ENCODE data around the gene CBX5. TPM values are rescaled to one million over a fixed set of nuclear protein-coding genes. Genes with fewer than 3 reads are reported as not detected.
A peak's percentile ranks its signal among the peaks of the same experiment; 100 is the strongest.
"Not testable (repeated sequence)": the region's sequence is repeated elsewhere in the genome, so short reads cannot be mapped to it uniquely, and the experiment has no call there.

Gene CBX5
- total RNA-seq, 4 donors from 2014 or later, result 23.7 to 45.7 (median 33.6) TPM

DNA sequence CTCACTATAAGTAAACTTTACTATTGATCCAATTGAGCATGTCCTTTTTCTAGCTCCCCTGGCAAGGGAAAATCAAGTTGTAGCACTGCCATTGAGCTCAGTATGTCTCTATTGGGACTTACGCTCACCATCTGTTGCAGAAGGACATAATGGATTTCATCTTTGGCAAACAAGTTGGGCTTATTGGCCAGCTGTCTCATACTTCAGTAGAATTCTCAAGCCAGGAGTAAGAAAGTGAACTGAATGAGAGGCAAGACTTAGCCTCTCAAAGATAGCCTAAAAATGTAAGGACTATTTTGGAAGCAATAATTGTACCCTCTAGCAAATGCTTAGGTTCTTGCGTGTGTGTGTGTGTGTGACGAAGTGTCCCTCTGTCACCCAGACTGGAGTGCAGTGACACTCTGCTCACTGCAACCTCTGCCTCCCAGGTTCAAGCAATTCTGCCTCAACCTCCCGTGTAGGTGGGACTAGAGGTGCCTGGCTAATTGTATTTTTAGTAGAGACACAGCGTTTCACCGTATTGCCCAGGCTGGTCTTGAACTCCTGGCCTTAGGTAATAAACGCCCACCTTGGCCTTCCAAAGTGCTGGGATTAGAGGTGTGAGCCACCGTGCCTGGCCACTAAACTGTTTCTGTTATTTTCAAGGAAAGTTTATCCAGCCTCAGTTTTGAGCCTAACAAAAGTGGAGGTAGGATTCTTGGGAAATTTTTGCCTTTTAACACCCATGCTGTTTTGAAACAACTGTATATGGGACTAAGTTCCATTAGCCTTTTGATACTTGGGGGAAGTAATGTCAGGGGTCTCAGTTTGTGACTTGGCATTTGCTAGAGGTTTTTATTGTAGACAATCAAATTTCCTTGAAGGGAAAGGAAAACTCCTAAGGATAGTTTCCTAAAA, 7.6 kb upstream of the CBX5 start:
- H3K36me3 ChIP-seq, result peaks cover 53% of the 10 kb centered on the region
- DNase-seq (ENCODE audit: low spot score in 2 of 2), result no peak
- no peak overlapping the region for H3K27ac ChIP-seq
- TF ChIP-seq, protein P1, sequence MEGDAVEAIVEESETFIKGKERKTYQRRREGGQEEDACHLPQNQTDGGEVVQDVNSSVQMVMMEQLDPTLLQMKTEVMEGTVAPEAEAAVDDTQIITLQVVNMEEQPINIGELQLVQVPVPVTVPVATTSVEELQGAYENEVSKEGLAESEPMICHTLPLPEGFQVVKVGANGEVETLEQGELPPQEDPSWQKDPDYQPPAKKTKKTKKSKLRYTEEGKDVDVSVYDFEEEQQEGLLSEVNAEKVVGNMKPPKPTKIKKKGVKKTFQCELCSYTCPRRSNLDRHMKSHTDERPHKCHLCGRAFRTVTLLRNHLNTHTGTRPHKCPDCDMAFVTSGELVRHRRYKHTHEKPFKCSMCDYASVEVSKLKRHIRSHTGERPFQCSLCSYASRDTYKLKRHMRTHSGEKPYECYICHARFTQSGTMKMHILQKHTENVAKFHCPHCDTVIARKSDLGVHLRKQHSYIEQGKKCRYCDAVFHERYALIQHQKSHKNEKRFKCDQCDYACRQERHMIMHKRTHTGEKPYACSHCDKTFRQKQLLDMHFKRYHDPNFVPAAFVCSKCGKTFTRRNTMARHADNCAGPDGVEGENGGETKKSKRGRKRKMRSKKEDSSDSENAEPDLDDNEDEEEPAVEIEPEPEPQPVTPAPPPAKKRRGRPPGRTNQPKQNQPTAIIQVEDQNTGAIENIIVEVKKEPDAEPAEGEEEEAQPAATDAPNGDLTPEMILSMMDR (IDR thresholded peaks at IDR 0.05), result no peak
- TF ChIP-seq POLR2A (IDR thresholded peaks at IDR 0.05) (no peak), POLR2AphosphoS5 (IDR thresholded peaks at IDR 0.05) (no peak), EP300 (IDR thresholded peaks at IDR 0.05) (no peak)
- H3K27me3 ChIP-seq, result no peaks in the 10 kb centered on the region
- WGBS, result 79% methylated on average over 8 of the region's 8 CpGs
- peaks cover 50% of the 10 kb centered on the region for H3K4me1 ChIP-seq
- H3K4me3 ChIP-seq, result no peak overlapping the region
- no peaks in the 10 kb centered on the region for H3K9me3 ChIP-seq

DNA sequence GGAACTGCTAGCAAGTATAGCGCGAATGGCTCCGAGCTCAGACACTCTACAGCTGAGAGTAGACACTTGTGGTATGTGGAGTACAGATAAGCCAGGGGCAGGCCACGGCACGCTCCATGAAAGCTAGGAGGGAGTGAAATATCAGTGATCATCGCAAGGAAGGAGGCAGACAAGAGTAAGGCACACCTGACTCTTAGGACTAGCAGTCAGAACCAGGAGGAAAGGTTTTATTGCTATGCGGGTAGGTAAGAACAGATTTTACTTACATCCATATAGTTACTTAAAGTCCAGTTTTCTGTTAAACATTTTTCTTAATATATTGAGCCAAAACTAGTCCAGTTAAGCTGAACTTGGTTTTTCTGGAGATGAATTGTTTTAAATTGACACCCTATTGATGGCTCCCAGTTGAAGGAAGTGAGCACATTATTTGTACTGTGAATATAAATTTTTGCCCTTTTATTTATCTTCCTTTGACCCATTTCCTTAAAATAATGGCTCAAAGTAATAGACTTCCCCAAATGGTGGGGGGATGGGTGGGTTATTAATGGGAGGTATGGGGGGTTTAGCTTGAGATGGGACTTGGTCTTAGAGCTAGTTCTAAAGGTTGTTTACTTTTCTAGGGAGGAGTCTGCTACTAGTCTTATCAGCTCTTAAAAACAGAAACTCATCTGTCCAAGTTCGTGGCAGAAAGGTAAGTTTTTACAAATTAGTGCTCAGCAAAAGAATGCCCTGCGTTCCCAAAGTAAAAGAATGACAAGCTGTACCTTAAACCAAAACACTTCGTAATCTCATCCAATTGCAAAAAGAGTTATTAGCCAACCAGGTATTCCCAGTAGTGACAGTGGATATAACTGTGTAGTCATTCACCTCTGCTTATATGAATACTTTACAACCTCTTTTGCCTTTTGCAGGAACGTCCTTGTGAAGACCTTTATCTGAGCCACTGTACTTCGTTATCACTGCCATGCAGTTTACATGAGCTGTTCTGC, 6.4 kb upstream of the CBX5 start:
- TF ChIP-seq POLR2A (IDR thresholded peaks at IDR 0.05) (no peak), EP300 (IDR thresholded peaks at IDR 0.05) (no peak), POLR2AphosphoS5 (IDR thresholded peaks at IDR 0.05) (no peak)
- TF ChIP-seq, protein P1 (IDR thresholded peaks at IDR 0.05), result no peak
- Histone ChIP-seq H3K9me3 (no peaks in the 10 kb centered on the region), H3K4me1 (peaks cover 61% of the 10 kb centered on the region), H3K36me3 (peaks cover 58% of the 10 kb centered on the region), H3K27ac (no peak overlapping the region), H3K4me3 (no peak overlapping the region), H3K27me3 (no peaks in the 10 kb centered on the region)
- DNase-seq (ENCODE audit: low spot score in 2 of 2), result no peak
- 56% methylated on average over 12 of the region's 12 CpGs for WGBS

DNA sequence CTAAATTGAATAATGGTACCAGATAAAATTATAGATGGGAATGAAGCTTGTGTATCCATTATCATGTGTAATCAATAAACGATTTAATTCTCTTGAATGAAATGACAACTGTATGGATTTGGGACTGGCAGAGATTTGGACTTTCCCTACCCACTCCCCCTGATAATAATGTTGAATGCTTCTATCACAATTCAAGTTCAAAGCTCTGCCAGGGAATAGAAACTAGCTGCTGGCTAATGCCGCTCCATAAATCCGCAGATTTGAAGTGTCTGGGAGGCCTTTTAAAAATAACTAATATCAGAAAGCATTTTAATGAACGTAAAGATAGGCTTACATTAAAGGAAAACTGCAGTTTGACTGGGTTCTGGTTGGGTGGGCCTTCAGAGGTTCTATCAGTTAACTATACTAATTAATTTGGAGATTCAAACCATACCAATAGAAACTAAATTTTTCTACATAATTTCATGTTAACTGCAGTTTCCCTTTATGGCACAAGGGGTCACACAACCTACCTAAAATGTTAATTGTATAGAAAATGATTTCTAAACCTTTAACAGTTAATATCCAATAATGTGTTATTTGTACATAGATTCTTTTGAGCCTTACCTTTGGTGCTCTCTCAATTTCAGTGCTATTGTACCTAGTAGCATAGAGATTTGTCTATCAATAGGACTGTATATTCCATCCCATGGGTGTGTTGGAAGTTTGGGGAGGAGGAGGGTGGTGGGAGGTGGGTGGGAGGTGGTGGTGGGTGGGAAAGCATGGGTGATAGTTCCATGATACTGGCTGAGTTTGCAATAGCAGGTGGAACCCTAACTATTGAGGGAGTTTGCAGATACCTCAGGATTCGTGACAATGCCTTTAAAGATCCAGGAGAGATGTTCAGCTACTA, 5.5 kb upstream of the CBX5 start:
- 45% methylated on average over 5 of the region's 5 CpGs for WGBS
- peak overlapping the region; percentile 79 for H3K4me3 ChIP-seq
- DNase-seq (ENCODE audit: low spot score in 2 of 2), result no peak
- peaks cover 58% of the 10 kb centered on the region for H3K36me3 ChIP-seq
- H3K27me3 ChIP-seq, result no peaks in the 10 kb centered on the region
- H3K27ac ChIP-seq, result no peak overlapping the region
- H3K4me1 ChIP-seq, result peaks cover 61% of the 10 kb centered on the region
- no peaks in the 10 kb centered on the region for H3K9me3 ChIP-seq
- no peak for TF ChIP-seq POLR2A (IDR thresholded peaks at IDR 0.05)
- TF ChIP-seq POLR2AphosphoS5 (IDR thresholded peaks at IDR 0.05), result no peak
- TF ChIP-seq EP300 (IDR thresholded peaks at IDR 0.05), result no peak
- TF ChIP-seq, protein P1 (IDR thresholded peaks at IDR 0.05), result no peak

DNA sequence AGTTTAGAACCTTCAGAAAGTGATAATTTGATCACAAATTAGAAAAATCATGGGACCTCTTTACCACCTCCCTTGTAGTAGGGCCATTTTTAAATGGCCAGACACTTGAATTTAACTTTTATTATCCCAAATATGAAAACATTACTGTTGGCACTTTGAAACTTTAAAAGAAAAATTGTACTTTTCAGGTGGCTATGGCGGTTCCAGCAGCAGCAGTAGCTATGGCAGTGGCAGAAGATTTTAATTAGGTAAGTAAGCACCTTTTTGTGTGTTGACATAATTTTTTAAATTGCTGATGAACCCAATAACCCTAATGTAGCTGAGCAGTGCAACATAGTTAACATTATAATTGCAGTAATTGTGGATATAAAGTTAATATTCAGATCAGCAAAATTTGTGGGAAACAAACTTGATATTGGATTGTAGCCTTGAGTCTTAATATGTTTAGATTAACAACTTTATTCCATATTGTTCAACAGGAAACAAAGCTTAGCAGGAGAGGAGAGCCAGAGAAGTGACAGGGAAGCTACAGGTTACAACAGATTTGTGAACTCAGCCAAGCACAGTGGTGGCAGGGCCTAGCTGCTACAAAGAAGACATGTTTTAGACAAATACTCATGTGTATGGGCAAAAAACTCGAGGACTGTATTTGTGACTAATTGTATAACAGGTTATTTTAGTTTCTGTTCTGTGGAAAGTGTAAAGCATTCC, 4.3 kb upstream of the CBX5 start:
- Histone ChIP-seq H3K4me1 (peaks cover 61% of the 10 kb centered on the region), H3K4me3 (peak overlapping the region; percentile 79), H3K36me3 (peaks cover 58% of the 10 kb centered on the region), H3K27ac (peak overlapping the region; percentile 14)
- H3K27me3 ChIP-seq; DNase-seq (ENCODE audit: low spot score in 2 of 2); H3K9me3 ChIP-seq: not testable (repeated sequence)
- WGBS, result 44% methylated on average over 1 of the region's 2 CpGs
